Lower lobe of right lung (tissue), 2 donors: ENCODE measurements around the gene IKZF1. TPM values are rescaled to one million over a fixed set of nuclear protein-coding genes. Genes with fewer than 3 reads are reported as not detected.

Experiments used
- ATAC-seq, 2 donors: fragments of 200-7000 bp; cut with Tn5 transposase; one replicate each; pipeline ENCODE4 v1.9.1; 2020 to 2022; ENCODE audit warnings: mild to moderate bottlenecking in 2 of 2, moderate library complexity in 2 of 2
- DNase-seq: peaks from one replicate; pipeline ENCODE4 v3.0.0-alpha.2; 2020
- H3K27ac ChIP-seq: fragments of 200-600 bp; one replicate; pipeline ENCODE4 v1.8.0; 2022
- H3K27me3 ChIP-seq: fragments of 200-600 bp; one replicate; pipeline ENCODE4 v1.8.0; 2022; ENCODE audit warnings: low read depth
- H3K36me3 ChIP-seq: fragments of 200-600 bp; one replicate; pipeline ENCODE4 v1.8.0; 2022; ENCODE audit warnings: mild to moderate bottlenecking
- H3K4me1 ChIP-seq: fragments of 200-600 bp; one replicate; pipeline ENCODE4 v1.8.0; 2022
- H3K4me3 ChIP-seq: fragments of 200-600 bp; one replicate; pipeline ENCODE4 v1.8.0; 2022; ENCODE audit warnings: mild to moderate bottlenecking
- H3K9me3 ChIP-seq: fragments of 200-600 bp; one replicate; pipeline ENCODE4 v1.8.0; 2022
- CTCF ChIP-seq: fragments of 200-600 bp; IDR thresholded peaks from one replicate; pipeline ENCODE4 v1.8.0; 2022; ENCODE audit warnings: antibody characterized with exemption, mild to moderate bottlenecking
- intact Hi-C: fragments of 100-400 bp; cut with DNase I; formaldehyde crosslinking; loops from one replicate; pipeline ENCODE4 v1.11.0; 2022
- total RNA-seq: library from RNA; stranded (reverse); fragmentation: NEBNext Ultra II Directional; extraction: Animal tissue kit (Norgen Biotek cat#: 25700); gene quantifications from one replicate; pipeline ENCODE4 v1.2.1, GENCODE V29; 2021
- donor health status: DM: no; HTN: yes; CAD: no; lungs with severe emphysema.

The IKZF1 gene
- total RNA-seq, 1 donor from 2014 or later: 61.9 TPM

- H3K4me1 ChIP-seq: peaks cover 6% of the 10 kb centered on the region
- no peak overlapping the region for H3K27ac ChIP-seq
- intact Hi-C loops: no loop called here
- TF ChIP-seq CTCF: peak; percentile 86
- H3K9me3 ChIP-seq: no peaks in the 10 kb centered on the region
- H3K27me3 ChIP-seq: no peaks in the 10 kb centered on the region
- DNase-seq (peak; percentile 75), ATAC-seq (peak; percentile 89 to 93)
- H3K4me3 ChIP-seq: no peak overlapping the region
- no peaks in the 10 kb centered on the region for H3K36me3 ChIP-seq
Measured at GRCh38 chr7:50418086-50418515, 113.6 kb downstream of the IKZF1 start.

GRCh38 chr7:50418526-50419290, 114.2 kb downstream of the IKZF1 start:
- Histone ChIP-seq H3K27me3 (no peaks in the 10 kb centered on the region), H3K9me3 (no peaks in the 10 kb centered on the region), H3K4me3 (no peak overlapping the region), H3K4me1 (peaks cover 6% of the 10 kb centered on the region), H3K36me3 (no peaks in the 10 kb centered on the region), H3K27ac (no peak overlapping the region)
- no peak for TF ChIP-seq CTCF
- DNase-seq (no peak), ATAC-seq (no peak)
- intact Hi-C loops: no loop called here

- Histone ChIP-seq H3K4me1 (peaks cover 6% of the 10 kb centered on the region), H3K36me3 (no peaks in the 10 kb centered on the region), H3K27me3 (no peaks in the 10 kb centered on the region), H3K9me3 (no peaks in the 10 kb centered on the region), H3K4me3 (no peak overlapping the region), H3K27ac (no peak overlapping the region)
- ATAC-seq (no peak), DNase-seq (no peak)
- TF ChIP-seq CTCF: no peak
- intact Hi-C loops: no loop called here
Measured at GRCh38 chr7:50421043-50421442, 116.5 kb downstream of the IKZF1 start.

GRCh38 chr7:50422858-50423257, 118.3 kb downstream of the IKZF1 start:
- TF ChIP-seq CTCF: no peak
- DNase-seq (no peak), ATAC-seq (peak in 1 of 2 donors; percentile 45)

GRCh38 chr7:50423860-50424259, 119.3 kb downstream of the IKZF1 start:
- H3K27ac ChIP-seq: no peak overlapping the region
- no peak for DNase-seq
- TF ChIP-seq CTCF: no peak
- ATAC-seq: no peak
- intact Hi-C loops: no loop called here
- no peak overlapping the region for H3K4me3 ChIP-seq
- H3K9me3 ChIP-seq: no peaks in the 10 kb centered on the region
- no peaks in the 10 kb centered on the region for H3K36me3 ChIP-seq
- no peaks in the 10 kb centered on the region for H3K27me3 ChIP-seq
- H3K4me1 ChIP-seq: no peaks in the 10 kb centered on the region

More at GRCh38 chr7:50422858-50423257, 118.3 kb downstream of the IKZF1 start:
- no peaks in the 10 kb centered on the region for H3K36me3 ChIP-seq
- no peaks in the 10 kb centered on the region for H3K4me1 ChIP-seq
- H3K27ac ChIP-seq: no peak overlapping the region
- intact Hi-C loops: no loop called here
- no peaks in the 10 kb centered on the region for H3K9me3 ChIP-seq
- H3K27me3 ChIP-seq: no peaks in the 10 kb centered on the region
- H3K4me3 ChIP-seq: no peak overlapping the region
